ENCODE measurements around the gene THSD4.

The THSD4 gene

DNA sequence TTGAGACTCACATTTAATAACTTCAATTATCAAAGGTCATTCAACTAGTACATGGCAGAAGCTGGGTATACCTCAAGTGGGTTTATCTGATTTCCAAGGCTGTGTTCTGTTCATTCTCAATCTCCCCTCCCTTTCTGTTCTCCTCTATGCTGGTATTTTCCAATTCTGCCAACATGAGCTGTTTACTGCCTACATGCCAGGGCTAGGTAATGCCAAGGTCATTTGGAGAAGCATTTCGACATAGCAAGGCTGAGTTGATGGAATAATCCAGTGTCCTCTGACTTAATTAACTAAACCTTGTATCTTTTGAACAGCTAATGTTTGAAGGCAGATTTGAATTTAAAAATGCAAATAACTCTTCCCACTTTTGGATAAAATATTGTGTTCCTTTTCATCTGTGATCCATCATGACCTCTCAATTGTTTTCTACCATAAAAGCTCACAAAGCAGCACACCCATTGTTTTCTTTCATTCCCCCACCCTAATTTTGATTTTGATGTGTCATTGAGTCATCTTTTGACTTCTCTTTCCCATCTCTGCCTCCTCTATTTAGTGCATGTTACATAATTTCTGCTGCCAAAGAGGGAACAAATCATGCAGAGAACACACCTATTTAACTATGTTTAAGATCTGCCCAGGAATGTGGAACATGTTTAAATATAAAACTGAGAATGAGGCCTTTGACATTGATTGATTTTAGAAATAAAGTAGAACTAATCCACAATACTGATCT lies 386.2 kb downstream of the THSD4 start:
- DNase-seq (ENCODE audit: low read depth) = no peak

DNA sequence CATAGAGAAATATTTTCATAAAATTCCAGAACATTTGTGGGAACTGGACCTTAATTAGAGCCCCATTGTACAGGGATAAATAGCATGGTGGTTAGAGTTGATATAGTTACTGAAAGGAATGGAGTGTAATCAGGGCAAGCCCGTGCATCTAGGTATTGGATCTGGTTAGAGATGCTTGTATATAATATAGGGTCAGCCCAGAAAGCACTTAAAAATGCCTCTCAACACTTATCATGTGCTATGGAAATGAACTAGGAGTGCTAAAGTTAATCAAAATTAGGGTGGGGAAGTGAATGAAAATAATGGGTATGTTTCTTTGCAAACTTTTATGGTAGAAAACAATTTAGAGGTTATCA lies 386.8 kb downstream of the THSD4 start:
- no peak for DNase-seq (ENCODE audit: low read depth)

DNA sequence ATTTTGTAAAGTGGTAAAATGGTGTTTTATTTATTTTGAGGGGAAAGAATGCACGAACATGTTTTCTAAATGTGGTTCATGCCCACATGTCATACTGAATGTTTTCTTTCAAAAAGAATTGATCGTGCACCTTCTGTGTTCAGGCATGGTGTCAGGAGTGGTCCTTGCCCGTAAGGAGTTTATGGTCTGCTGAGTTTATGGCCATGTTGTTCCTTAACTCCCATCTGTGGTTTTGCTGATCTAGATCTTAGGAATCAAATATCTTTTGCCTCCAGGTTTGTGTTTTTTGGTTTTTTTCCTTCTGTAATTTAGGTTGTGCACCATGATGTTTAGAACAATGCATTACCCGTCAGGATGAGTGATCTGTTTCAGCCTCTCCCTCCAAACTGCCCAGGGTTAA lies 390.7 kb downstream of the THSD4 start:
- DNase-seq (ENCODE audit: low read depth) = no peak

DNA sequence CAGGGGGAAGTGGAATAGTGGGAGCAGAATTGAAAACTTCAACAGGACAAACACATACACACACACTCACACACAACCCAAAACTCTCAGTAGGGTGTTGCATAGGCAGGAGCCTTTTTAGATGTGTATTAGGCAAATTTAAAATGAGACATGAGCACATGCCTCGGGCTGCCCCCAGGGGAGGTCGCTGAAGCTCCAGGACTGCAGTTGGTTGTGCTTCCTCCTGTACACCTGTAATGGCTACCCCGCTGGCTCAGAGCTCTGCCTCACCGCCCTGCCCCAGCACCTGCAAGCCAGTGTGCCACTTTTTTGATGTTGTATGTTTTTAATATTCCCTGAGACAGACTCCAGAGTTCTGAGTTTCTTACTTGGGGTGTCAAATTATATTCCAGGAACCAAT lies 391.7 kb downstream of the THSD4 start:
- no peak for DNase-seq (ENCODE audit: low read depth)

DNA sequence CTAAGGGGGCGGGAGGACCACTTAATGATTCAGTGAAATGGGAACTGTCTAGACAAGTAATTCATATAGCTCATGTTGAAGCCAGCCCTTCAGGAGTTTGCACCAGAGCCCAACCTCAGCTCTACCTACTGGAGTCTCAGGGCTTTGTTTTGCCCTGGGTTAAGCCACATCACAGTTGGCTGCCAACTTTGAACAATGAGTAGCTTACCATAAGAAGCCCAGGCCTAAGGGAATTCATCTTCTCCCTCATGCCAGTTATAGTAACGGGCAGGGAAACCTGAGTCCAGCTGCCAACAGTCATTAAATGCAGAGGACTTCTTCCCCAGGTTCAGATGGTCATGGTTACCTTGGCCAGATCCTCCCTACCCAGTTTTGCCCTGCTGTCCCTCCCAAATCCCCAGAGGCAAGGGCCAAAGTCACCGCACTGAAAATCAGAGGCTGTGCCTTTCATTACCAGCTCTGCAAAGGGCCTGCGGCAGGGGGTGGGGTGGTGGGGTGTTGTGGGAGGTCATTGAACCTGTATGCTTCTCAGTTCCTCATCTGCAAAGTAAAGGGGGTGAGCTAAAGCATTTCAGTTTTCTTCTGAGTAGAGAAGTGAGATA lies 392.9 kb downstream of the THSD4 start:
- DNase-seq (ENCODE audit: low read depth) = no peak

DNA sequence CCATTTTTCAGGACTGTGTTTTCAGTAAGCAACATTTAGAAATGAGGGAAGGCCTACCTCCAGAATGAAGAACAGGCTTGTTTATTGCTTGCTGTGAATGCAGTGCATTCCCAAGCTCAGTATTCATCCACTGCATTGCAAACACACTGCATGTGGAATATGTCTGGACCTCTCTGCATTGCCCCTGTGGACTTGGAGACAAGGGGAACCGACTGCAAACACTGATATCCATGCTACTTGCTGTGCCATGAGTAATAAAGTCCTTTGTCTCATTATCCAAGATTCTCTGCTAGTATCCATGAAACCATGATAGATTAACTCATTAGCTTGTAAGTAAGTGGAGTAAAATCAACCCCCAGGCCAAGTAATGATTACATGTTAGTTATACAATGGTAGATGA lies 393.9 kb downstream of the THSD4 start:
- DNase-seq (ENCODE audit: low read depth) = no peak

- no peak for DNase-seq (ENCODE audit: low read depth)
These were observed 395.5 kb downstream of the THSD4 start for GRCh38 chr15:71510763-71511162.

DNA sequence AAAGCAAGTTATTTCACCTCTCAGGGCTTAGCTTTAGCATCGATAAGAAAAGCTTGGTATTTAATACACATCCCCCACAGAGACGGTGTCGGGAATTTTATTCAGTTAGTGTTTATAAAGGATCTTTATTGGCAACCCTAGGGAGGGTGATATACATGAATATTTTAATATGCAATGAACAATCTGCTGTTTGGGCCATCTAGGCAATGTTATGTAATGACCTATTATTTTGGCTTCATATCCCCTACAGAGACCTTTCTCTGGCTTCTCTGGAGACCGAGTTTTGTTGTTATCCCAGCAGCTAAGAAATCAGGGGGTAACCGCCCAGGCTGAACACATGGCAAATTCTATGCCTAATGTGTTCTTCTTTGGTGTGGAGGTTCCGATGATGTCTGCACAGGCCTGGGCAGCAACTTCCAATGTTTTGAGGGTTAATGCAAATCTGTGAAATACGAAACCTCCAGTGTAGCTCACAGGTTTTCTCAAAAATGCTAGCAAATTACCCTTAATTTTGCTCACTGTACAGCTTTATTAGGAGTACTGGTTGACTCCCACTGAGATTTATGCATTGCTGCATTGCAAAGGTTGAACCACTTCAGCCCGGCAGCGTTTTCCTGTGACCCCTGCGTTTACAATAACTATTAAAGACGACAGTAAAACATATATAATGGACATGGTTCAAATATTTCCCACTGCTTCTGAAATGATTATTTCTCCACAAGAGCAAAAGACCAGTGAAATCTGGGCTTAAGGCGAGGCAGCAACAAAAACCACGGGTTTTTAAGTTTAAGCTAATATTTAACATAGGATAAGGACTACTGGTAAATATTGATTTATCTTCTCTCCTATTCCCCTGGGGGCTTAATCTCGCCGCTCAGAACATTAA lies 396.8 kb downstream of the THSD4 start:
- DNase-seq (ENCODE audit: low read depth) = no peak

DNA sequence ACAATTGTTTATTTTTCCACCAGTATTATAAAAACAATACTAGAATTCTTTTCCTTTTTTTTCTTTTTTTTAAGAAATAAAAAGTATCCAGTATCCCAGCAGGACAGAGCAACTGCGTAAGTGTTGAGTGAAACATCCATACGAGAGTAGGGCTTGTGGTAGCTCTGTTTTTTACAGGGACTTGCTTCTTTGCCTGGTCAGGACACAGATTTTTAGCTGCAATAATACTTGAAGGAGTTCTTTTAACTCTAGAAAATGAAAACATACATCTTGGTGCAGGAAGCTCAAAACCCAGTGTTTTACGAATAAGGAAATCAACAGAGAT lies 397.4 kb downstream of the THSD4 start:
- DNase-seq (ENCODE audit: low read depth) = no peak

DNA sequence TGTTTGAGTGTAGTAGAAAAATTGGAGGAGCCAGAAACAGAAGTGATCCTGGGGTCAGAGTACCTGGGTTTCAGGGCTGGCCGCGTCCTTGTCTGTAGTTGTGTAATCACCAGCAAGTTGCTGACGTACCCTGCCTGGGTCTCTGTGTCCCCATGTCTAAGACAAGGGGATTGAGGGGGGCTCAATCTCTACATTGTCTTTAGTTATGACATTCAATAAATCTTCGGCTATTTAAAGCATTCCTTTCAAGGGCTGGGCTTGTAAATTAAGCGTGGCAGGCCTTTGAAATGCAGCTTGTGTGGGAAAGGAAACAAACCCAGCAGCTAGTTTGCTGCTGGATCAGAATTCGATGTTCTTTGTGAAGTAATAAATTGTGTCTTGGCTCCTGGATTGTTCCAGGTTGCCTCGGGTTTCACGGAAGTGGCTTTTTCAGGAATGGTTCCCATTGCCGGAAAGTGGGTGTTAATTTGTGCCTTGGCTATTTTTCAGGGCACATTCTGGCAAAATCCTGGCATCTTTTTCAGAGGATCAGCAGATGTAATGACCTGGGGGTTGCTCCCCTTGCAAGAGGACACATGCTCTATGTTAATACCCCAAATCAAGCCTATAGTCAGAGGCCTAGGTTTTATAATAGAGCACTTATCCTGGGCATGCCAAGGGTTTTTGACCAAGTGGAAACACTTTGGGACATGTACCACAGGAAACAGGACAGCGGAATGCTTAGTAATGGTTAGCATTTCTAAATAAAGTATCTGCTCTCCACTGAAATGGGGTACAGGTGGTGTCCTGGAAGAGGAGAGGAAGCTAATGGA lies 400.3 kb downstream of the THSD4 start:
- no peak for DNase-seq (ENCODE audit: low read depth)

- no peak for DNase-seq (ENCODE audit: low read depth)
These were observed 402.5 kb downstream of the THSD4 start for GRCh38 chr15:71517751-71518150.

- no peak for DNase-seq (ENCODE audit: low read depth)
These were observed 403.4 kb downstream of the THSD4 start for GRCh38 chr15:71518661-71519060.

- DNase-seq (ENCODE audit: low read depth) = no peak
These were observed 411.0 kb downstream of the THSD4 start for GRCh38 chr15:71526060-71526820.

- DNase-seq (ENCODE audit: low read depth) = no peak
These were observed 414.1 kb downstream of the THSD4 start for GRCh38 chr15:71529361-71529760.

DNA sequence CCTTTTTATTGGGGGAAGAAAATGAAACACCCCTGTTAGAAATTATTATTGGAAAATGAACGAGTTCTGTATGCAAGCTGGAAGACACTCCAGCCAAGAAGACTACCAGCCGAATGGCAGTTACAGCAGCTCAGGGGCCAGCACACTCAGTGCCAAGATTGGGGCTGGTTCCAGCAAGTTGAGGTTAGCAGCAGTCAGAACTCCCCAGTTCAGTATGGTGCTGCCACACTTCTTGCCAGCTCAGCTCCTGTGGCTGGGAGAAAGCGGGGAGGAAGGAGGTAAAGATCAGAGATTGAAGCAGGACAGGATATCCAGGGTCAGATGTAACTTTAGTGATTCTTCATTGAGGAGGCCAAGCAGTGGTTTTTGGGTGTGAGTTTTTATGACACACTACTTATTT lies 414.8 kb downstream of the THSD4 start:
- DNase-seq (ENCODE audit: low read depth) = no peak

GRCh38 chr15:71532994-71533393 lies 417.7 kb downstream of the THSD4 start:
- no peak for DNase-seq (ENCODE audit: low read depth)

DNA sequence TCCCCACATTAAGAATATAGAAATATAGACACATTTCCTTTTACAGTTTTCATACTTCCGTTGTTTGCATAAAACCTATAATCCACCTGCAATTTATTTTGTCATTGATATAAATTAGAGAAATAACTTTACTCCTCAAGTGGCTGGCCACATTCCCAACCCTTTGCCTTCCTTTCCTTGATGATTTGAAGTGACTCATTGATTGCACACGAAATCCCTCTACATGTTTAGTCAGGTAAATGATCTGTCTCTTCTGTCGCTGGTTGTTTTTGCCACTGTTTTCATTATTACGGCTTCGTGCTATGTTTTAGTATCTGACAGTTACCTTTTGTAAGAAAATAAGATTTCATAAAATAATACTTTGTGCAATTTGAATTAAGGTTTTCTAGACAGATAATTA lies 422.9 kb downstream of the THSD4 start:
- DNase-seq (ENCODE audit: low read depth) = no peak

DNA sequence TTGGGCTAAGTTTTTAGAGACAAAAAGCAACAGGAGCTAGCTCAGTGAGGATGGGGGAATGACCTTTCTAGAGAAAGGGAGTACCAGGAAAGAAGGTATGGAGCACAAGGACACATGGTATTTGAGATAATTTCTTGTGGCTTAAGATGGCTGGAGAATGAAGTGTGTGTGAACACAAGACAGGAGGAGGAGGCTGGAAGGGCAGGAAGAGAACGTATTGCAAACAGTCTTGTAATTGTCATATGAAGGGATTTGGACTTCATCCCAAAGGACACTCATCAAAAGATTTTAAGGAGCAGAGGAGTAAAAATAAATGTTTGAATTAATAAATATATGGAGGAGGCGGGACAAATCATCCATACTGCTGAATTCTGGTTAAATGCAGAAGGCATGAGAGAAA lies 426.5 kb downstream of the THSD4 start:
- DNase-seq (ENCODE audit: low read depth) = no peak

DNA sequence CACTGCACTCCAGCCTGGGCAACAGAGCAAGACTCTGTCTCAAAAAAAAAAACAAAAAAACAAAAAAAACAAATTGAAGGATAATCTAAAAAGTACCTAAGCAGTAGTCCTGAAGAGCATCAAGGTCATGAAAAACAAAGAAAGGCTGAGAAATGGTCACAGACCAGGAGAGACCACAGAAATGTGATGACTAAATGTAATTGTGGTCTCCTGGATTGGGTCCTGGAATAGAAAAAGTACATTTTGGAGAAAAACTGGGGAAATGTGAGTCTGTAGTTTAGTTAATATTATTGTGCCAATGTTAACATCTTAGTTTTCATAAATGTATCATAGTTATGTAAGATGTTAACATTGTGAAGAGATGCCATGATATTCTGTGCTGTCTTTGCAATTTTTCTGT lies 427.6 kb downstream of the THSD4 start:
- no peak for DNase-seq (ENCODE audit: low read depth)

- no peak for DNase-seq (ENCODE audit: low read depth)
These were observed 428.1 kb downstream of the THSD4 start for GRCh38 chr15:71543413-71543812.

DNA sequence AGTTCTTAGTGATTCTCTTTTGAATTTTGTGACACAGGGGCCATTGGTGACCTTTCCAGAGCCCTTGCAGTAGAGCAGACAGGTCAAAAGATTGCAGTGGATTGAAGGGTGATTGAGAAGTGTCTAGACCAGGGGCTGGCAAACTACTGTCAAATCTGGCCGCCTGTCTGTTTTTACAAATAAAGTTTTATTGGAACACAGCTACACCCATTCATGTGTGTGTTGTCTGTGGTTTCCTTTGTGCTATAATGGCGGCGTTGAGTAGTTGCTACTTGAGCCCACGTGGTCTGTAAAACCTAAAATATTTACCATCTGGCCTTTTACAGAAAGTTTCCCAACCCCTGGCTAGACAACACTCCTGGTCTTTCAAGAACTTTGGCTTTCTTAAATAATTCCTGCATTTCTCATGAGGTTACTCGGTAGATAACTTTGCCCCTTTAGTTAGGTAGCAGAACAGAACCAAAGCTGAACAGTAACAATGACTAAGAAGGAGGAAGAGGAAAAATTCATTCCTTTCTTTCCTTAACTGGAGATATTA lies 430.0 kb downstream of the THSD4 start:
- DNase-seq (ENCODE audit: low read depth) = no peak
